HG03565 (cell line): Measurements from ENCODE around the gene DNHD1.

Experiments used
- ATAC-seq: cut with Tn5 transposase; IDR thresholded peaks from one replicate; pipeline ENCODE4 v1.9.1; 2021; ENCODE audit warnings: mild to moderate bottlenecking, moderate library complexity; ENCODE audit not compliant: unreplicated experiment

Gene DNHD1

DNA sequence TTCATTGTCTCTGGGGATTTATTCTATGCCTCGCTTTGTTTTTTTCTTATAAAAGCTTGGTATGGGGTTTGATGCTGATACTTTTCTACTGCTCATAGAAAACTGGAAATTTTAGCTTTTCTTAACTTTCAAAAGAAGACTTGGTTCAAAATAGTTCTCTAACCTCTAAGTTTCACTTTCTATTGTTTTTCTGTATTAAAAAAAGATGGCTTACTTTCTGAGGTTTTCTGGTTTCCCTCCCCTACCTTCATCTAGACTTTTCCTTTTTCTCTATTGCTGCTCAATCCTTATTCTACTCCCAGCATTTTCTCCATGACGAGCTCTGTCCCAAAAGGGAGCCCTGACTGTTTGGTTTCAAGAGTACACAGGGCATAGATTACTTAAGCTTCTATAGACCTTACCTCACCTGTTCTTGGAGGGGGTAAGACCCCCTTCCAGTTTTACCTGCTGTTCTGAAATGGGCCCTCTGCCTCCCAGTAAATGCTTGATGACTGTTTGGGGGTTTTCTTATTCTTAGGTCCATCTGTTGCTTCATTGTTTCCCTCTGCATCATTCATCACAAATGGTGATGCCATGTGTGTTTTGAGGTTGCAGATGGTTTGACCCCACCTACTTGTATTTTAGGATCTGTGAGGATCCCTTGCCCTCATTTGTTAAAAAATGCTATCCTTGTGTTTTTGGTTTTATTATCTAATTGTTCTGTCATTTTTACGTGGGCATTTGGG, 29.5 kb downstream of the DNHD1 start:
- no peak for ATAC-seq

DNA sequence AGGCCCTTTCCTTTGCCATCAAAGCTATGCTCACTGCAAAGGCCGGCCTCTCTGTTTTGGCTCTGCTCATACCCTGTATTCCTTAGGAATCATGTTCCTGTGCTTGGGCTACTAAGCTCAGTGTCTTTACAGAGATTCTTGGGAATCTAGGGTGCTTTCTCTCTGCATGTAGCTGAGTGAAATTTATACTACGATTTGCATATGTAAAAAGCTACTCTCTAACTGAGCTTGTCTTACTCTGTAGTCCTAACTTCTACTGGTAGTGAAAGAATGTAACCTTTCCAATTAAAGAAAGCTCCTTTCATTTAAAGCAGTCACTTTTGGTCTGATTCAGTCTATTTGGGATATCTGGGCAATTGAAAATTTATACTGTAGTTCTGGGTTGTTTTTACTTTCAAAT, 32.2 kb downstream of the DNHD1 start:
- ATAC-seq: no peak

DNA sequence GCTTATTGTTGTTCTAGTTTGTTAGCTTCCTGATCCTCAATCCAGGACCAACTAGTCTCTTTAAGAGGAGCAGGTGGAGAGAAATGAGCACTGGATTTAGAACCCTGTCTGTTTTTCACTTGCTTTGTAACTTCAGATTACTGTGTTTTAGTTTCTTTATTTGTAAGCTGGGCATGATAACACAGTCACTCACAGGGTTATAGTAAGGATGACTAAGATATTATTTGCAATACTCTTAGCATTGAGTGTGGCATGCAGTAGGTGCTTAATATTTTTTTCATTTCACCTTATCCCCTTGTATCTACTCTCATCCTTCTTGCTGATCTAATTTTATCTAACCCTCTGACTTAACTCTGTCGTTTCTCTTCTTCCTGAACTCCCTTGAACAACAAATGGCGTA, 33.8 kb downstream of the DNHD1 start:
- no peak for ATAC-seq

DNA sequence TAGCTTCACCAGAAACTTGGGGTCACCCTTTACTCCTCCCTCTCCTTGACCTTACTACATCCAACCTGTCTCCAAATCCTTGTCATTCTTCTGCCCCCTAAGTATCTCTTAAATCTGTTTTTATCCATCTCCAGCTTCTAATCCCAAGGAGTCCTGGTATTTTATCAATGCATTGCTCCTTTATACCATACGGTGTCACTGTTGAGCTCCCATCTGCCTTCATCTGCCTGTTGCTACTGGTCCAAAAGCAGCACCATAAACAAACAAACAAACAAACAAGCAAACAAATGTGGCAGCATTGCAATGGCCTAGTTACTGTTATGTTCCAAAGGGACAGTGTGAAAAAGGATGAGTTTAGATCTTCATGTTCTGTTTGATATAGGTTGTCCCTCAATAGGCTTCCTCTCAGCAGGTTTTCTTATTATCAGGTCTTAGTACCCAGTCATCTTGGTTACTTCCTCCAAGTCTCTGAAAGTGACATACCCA, 34.2 kb downstream of the DNHD1 start:
- no peak for ATAC-seq

DNA sequence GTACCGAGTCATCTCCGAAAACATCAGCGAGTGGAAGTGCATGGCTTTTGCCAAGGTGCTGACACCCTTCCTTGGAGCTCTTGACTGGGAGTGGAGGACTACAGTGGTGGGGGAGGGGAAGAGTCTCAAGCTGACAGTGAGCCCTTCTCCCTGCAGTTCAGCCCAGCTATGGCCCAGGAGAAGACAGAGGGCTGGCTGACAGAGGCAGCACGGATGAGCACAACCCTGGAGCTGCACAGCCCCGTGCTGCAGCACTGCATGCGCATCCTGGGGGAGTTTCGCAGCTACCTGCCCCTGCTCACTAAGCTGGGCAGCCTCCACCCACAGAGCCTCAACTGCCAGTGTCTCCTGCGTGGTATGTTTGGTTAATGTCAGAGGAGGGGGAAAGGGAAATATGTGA, 41.4 kb downstream of the DNHD1 start:
- ATAC-seq: no peak

DNA sequence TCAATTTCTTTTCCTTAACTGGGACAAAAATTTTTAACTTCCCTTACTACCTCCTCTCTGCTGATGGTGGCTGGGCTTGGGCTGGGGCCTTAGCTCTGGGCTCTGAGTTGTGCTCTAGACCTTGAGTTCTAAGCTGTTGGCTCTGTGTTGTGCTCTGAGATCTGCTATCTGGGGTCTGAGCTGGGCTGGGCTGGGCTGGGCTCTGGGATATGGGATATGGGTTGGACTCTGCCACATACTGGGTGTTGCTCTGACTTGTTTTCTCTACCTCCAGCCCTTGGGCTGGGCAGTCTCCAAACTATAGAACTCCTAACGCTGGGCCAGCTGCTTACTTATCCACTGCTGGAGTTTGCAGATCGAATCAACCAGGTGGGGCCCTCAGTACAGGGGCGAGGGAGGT, 41.9 kb downstream of the DNHD1 start:
- no peak for ATAC-seq

DNA sequence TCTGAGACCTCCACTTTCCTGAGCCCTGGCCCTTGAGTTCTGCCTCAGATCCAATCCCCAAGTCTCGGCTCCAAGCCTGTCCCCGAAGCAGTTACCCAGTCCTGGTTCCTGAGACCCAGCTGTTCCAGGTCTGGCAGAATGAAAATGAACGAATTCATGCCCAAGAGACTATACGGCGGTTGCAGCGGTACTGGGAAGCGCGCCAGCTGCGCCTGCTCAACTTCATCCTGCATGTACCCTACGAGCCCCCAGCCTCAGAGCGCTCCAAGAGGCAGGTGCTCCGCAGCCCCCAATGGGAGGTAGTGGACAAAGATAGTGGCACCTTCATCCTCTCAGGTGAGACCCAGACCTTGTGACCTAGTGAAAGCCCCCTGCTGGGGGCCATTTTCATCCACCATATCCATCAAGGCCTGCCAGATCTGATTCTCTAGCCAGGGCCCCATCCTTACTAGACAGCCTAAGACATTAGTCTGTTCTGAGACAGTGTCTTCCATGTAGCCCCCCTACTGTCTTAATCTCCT, 42.7 kb downstream of the DNHD1 start:
- no peak for ATAC-seq

DNA sequence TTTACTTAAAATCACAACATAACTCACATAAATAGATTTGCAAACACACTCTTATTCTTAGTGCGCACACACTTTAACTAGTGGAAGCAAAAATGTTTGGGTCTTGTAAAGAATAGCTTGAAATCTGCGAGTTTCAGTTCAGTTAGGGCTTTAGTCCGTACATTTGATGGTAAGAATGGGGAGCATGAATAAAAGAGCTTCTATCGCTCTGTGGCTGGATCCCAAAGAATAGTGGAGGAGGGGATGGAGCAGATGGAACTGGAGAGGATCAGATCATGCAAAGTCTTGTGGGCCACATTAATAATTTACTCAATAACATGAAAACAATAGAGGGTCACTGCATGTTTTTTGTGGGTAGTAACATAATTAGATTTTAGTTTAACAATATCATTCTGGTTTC, 44.3 kb downstream of the DNHD1 start:
- ATAC-seq: no peak

DNA sequence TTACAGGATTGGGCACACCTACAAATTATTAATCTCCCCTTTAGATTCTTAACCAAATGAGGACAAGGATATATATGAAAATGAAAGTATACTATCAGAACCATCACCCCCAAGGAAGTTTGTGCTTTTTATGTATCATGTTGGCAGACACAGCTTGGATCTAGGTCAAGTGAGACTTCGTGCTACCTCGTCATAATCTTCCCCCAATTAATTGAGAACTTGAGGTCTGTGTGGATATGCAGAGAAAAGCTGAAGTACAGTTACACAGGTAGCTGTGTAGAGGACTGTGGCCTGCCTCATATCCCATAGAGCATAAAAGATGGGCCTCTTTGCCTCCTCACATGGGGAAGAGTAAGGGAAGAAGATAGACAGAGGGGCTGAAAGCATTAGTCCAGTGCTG, 45.6 kb downstream of the DNHD1 start:
- no peak for ATAC-seq

DNA sequence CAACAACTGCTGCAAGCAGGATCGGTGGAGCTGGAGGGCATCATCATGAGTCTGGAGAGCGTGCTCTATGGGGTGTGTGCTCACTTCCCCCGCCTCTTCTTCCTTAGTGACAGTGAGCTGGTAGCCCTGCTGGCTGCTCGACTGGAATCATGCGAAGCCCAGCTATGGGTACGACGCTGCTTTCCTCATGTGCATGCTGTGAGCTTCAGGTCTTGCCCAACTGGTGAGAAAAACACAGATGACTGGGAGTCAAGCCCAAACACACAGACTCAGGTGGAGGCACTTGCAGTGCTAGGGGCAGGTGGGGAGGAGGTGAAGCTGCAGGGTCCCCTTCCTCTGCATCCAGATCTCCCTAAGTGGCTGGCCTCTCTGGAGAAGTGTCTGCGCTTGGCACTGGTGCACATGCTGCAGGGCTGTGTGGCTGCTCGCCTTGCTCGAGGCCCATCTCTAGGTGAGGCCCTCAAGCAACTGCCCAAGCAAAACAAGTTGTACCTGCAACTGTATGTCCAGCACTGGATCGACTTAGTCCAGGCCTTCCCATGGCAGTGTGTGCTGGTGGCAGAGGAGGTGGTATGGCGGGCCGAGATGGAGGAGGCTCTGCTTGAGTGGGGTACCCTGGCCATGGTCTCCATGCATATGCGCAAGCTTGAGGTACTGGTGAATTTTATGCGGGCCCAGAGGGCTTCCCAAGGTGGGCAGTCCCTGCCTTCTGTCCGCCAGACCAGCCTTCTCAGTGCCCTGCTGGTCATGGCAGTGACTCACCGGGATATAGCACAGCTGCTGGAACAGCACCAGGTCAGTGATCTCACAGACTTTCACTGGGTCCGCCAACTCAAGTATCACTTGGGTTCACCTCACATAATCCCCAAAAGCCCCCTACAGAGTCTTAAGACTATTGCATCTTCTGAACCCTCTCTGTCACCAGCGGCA, 48.1 kb downstream of the DNHD1 start:
- ATAC-seq: no peak

DNA sequence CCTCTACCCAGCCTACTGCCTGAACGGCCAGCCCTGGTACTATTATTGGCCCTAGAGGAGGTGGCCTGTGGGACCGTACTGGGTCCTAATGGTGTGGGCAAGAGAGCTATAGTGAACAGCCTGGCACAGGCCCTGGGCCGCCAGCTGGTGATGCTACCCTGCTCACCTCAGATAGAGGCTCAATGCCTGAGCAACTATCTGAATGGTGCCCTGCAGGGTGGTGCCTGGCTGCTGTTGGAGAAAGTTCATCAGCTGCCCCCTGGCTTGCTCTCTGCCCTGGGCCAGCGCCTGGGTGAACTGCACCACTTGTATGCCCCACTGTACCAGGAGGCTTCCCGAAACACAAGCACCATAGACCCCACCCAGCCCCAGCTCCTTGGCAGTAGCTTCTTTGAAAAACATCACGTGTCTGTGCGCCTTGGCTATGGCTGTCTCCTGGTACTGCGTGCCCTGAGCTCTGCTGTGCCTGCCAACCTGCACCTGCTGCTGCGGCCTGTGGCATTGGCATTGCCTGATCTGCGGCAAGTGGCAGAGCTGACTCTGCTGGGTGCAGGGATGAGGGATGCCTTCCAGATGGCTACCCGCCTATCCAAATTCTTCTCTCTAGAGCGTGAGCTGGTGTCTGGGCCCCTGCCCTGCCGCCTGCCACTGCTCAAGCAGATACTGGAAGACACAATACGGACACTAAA, 49.0 kb downstream of the DNHD1 start:
- no peak for ATAC-seq

DNA sequence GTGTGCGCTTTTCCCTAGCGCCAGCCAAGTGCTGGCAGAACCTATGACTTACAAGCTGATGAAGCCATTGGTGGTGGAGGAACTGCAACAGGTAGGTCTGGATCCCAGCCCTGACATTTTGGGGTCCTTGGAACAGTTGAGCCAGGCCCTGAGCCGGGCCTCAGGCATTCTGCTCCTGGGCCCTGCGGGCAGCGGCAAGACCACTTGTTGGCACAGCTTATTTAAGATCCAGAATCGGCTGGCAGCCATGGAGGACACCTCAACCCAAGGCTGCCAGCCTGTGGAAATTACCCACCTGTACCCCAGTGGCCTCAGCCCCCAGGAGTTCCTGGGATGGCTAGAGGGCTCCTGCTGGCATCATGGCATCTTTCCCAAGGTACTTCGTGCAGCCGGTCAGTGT, 49.7 kb downstream of the DNHD1 start:
- ATAC-seq: no peak

DNA sequence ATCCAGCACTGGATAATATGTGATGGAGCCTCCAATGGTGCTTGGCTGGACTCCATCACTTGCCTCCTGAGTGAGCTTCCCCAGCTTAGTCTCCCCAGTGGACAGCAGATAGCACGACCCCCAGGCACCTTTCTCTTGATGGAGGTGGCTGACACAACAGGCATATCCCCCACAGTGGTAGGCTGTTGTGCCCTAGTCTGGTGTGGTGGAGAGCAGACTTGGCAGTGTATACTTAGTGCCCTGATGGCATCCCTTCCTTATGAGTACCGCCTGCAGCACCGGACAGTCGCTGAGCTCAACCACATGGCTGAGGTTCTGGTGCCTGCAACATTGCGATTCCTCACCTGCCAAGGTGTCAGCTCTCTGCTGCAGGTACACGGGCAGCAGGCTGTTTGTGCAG, 50.1 kb downstream of the DNHD1 start:
- no peak for ATAC-seq

DNA sequence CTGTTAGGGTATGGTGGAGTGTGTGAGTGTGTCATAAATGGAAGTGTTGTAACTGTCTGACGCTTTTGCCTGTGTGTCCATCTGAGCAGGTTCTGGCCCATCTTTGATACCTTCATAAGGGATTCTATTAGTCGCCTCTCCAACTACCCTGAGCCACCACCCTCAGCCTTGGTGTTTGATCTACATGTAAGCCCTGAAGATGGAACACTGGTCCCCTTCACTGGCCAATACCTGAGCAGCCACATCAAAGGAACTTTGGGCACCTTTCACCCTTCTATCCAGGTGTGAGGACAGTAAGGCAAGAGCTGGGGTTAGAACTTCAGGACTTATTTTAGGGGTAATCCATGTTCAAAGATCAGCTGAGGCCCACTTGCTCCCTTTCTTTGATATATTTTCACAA, 51.0 kb downstream of the DNHD1 start:
- no peak for ATAC-seq

DNA sequence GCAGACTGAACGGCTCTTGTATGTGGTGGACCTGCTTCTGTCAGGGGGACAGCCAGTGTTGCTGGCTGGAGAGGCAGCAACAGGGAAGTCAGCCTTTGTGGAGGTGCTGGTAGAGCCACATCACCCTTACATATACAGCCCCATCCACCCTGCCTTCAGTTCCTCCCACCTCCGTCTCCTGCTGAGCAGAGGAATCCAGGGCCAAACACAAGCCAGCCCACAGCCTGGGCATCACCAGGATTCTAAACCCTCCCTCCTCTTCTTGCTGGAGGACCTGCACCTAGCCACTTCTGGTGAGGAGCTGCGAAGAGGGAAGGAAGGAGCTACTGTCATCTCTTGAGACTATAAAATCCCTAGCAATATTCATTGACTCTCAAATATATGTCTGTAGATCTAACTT, 51.6 kb downstream of the DNHD1 start:
- no peak for ATAC-seq

DNA sequence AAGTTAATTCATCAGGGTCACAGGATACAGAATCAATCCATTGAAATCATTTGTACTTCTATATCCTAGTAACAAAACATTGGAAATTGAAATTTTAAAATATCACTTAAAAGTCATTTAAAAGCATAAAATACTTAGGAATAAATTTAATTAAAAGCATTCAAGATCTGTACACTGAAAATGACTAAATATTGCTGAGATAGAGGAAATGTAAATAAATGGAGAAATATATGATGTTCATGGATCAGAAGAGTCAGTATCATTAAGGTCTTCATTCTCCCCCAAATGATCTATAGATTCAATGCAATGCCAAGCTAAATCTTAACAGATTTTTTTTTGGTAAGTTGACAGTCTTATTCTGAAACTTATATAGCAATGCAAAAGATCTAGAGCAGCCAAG, 56.6 kb downstream of the DNHD1 start:
- ATAC-seq: no peak

DNA sequence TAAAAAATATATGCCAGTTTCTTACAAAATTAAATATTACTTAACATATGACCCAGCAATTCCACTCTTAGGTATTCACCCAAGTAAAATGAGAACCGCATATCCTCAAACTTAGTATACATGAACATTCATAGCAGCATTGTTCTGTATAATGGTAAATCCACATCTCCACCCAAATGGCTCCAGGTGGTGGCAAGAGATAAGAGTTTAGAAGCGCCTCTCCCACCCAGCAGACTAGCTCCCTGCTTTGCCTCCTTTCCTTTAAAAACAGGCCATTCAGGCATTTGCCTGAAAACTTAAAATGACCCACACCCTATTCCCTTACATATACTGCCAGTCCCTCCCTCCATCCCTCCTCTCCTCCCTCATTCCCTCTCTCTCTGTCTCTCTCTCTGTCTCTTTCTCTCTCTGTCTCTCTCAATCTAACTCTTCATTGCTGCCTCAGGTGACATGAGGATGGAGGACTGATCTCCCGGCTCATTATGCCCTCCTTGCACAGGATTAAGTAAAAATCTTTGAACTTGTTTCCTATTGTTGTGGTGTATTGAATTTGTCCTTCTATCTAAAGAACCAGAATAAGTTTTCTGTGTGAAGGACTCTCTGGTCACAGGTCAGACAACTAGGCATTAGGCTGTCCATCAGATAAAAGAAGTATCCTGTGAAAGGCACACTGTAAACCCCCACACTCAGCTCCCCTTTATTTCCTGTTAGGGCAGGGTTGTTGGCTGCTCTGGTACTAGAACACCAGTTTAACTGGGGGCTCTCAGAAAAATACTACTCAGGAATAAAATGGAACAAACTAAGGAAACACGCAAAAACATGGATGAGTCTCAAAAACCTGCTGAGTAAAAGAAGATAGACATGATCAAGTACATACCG, 58.0 kb downstream of the DNHD1 start:
- no peak for ATAC-seq

DNA sequence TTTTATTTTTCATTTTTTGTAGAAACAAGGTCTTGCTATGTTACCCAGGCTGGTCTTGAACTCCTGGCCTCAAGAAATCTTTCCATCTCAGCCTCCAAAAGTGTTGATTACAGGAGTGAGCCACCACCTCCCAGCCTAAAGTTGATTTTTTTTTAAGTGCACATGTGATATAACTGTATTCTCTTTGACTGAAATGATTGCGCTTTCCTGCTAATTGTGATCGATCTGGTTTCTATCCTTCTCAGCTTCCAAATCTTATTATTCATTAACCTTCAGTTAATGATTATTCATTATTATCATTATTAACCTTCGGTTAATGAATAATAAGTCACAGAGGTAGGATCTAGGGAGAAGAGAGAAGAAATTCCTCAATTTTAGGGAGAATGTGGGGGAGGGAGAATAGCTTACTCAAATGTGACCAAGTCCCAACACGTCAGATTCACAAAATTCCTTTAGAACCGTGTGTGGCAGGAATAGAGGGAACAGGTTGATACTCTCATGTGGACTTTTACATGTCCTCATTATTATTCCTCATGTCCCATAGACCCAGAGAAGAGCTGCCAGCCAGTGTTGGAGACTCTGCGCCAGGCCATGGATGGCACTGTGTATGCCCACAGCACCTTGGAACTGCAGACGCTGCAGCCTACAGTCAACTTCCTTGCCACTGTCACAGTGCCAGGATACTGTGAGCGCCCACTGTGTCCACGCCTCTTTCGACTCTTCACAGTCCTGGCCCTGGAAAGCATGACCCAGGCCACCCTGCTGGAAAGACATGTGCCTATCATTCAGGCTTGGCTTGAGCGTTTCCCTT, 59.3 kb downstream of the DNHD1 start:
- ATAC-seq: no peak

DNA sequence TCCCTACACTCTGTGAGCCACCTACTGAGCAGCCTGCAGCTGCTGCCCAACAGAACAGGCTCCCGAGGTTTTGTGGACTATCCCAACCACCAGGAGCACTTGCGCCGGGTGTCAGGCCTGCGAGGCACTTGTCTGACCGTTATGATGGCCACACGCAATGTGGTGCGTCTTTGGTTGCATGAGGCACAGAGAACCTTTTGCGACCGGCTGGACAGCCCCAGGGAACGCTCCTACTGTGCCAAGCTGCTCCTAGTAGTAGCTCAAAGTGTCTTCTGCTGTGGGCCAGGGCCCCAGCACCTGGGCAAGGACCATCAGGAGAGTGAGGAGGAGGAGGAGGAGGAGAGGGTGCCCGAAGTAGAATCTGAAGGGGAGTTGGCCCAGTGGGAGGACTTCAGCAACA, 60.0 kb downstream of the DNHD1 start:
- ATAC-seq: no peak
